ENCODE results near the gene MCU.

Gene MCU

DNA sequence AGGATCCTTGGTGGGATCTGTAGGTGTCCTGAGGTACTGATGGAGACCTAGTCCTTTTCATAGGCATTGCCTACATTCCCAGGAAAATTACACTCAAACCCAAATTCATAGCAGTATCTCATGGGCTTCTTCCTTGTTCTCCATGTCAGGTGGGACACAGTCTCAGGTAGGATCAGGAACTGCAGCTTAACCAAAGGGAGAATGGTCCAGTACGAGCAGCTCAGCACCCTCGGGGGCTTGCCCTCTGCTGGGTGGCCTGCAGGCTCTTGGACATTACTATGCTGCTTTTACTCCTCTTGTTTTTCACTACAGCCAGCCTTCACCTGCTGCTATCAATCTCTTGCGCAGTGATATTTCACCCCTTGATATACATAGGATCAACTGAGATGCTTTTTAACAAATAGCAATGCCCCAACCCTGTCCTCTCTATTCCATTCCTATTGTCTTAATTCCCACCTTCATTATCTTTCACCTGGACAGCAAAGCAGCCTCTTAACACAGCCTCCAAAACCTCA, 234.1 kb downstream of the MCU start:
- no peak overlapping the region for H3K4me3 ChIP-seq (replicated peaks; ENCODE audit: low read depth, low read length)
- no peak for DNase-seq (ENCODE audit: extremely low read depth, low read depth)
- TF ChIP-seq, protein P1, sequence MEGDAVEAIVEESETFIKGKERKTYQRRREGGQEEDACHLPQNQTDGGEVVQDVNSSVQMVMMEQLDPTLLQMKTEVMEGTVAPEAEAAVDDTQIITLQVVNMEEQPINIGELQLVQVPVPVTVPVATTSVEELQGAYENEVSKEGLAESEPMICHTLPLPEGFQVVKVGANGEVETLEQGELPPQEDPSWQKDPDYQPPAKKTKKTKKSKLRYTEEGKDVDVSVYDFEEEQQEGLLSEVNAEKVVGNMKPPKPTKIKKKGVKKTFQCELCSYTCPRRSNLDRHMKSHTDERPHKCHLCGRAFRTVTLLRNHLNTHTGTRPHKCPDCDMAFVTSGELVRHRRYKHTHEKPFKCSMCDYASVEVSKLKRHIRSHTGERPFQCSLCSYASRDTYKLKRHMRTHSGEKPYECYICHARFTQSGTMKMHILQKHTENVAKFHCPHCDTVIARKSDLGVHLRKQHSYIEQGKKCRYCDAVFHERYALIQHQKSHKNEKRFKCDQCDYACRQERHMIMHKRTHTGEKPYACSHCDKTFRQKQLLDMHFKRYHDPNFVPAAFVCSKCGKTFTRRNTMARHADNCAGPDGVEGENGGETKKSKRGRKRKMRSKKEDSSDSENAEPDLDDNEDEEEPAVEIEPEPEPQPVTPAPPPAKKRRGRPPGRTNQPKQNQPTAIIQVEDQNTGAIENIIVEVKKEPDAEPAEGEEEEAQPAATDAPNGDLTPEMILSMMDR (IDR thresholded peaks at IDR 0.05; ENCODE audit: low read depth, low read length, missing control alignments) = no peak

DNA sequence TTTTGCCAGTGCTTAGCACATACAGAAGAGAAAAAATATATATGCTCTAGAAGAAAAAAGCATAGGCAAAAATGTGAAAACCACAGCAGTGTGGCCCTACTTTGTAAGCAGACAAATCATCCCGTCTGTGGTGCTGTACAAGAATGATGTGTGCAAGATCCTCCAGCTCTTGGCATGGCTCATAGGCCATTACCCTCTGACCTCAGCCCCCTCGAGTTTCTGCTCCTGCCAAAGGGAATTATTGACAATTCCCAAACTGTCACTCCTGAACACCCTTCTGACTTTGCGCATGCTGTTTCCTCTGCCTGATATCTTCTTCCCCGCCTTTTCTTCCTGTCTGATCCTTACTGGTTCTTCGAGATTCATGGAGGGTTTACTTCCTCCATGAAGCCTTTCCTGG, 235.5 kb downstream of the MCU start:
- DNase-seq (ENCODE audit: extremely low read depth, low read depth) = no peak
- no peak overlapping the region for H3K4me3 ChIP-seq (replicated peaks; ENCODE audit: low read depth, low read length)
- TF ChIP-seq, protein P1 (IDR thresholded peaks at IDR 0.05; ENCODE audit: low read depth, low read length, missing control alignments) = no peak

DNA sequence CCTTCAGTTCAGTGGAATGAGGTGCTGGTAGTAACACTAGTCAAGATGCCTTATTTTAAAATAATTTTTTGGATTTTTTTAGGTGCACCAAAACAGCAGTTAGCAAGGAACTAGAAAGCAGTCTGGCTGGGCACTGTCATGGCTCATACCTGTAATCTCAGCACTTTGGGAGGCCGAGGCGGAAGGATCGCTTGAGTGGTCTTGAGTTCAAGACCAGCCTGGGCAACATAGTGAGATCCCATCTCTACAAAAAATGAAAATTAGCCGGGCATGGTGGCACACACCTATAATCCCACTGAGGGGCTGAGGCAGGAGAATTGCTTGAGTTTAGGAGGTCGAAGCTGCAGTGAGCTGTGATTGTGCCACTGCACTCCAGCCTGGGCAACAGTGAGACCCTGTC, 236.9 kb downstream of the MCU start:
- TF ChIP-seq, protein P1 (IDR thresholded peaks at IDR 0.05; ENCODE audit: low read depth, low read length, missing control alignments) = no peak
- H3K4me3 ChIP-seq (replicated peaks; ENCODE audit: low read depth, low read length) = no peak overlapping the region
- DNase-seq (ENCODE audit: extremely low read depth, low read depth) = no peak

DNA sequence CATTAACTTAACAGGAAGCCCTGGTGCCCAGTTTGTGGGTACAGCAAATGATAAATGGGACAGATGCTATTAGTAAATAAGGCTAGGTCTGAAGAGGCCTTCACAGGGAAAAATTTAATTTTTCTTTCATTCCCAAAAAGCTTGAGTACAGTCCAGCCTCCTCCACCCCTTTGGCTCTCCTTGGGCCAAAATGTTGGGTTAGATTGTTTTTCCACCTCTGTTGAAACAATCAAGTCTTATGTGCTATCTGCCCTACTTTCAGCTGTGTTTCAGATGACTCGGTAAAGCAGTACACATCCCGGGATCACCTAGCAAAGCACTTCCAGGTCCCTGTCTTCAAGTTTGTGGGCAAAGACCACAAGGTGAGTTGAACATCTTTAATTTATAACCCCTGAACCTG, 238.3 kb downstream of the MCU start:
- DNase-seq (ENCODE audit: extremely low read depth, low read depth) = no peak
- TF ChIP-seq, protein P1 (IDR thresholded peaks at IDR 0.05; ENCODE audit: low read depth, low read length, missing control alignments) = no peak
- no peak overlapping the region for H3K4me3 ChIP-seq (replicated peaks; ENCODE audit: low read depth, low read length)

DNA sequence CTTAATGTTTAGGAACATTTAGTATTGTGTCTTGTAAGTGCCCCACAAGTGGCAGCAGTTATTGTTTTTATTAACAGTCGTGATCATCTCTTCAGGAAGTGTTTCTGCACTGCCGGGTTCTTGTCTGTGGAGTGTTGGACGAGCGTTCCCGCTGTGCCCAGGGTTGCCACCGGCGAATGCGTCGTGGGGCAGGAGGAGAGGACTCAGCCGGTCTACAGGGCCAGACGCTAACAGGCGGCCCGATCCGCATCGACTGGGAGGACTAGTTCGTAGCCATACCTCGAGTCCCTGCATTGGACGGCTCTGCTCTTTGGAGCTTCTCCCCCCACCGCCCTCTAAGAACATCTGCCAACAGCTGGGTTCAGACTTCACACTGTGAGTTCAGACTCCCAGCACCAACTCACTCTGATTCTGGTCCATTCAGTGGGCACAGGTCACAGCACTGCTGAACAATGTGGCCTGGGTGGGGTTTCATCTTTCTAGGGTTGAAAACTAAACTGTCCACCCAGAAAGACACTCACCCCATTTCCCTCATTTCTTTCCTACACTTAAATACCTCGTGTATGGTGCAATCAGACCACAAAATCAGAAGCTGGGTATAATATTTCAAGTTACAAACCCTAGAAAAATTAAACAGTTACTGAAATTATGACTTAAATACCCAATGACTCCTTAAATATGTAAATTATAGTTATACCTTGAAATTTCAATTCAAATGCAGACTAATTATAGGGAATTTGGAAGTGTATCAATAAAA, 240.5 kb downstream of the MCU start:
- no peak overlapping the region for H3K4me3 ChIP-seq (replicated peaks; ENCODE audit: low read depth, low read length)
- TF ChIP-seq, protein P1 (IDR thresholded peaks at IDR 0.05; ENCODE audit: low read depth, low read length, missing control alignments) = no peak
- no peak for DNase-seq (ENCODE audit: extremely low read depth, low read depth)

DNA sequence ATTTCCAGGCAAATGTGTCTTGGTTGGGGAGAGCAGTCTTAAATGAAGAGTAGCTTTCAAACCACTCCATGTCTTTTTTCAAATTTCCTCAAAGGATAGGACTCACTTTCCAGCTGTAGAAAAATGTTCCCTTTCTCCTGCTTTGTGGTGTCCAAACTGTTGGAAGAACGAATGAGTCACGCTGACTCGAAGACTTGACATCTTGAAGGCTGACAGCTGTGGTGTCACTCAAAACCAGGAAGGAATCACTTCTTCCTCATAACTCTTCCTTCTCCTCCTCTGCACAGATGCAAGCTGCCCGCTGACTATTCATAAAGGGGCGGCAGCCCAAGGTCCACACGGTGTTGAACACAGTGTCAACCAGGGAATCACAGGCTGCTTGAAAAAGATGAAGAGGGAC, 243.4 kb downstream of the MCU start:
- DNase-seq (ENCODE audit: extremely low read depth, low read depth) = no peak
- H3K4me3 ChIP-seq (replicated peaks; ENCODE audit: low read depth, low read length) = no peak overlapping the region
- TF ChIP-seq, protein P1 (IDR thresholded peaks at IDR 0.05; ENCODE audit: low read depth, low read length, missing control alignments) = no peak

Data from HFF-Myc (cell line).